NT2/D1 (cell line): ENCODE data around the gene TMEM150A.

Experiments
- DNase-seq: peaks from one replicate; pipeline ENCODE4 v3.0.0-alpha.2; 2011; ENCODE audit warnings: low read depth, low spot score
- H3K27me3 ChIP-seq: 2 replicates; pipeline ENCODE4 v1.6.0; 2011; ENCODE audit warnings: mild to moderate bottlenecking; ENCODE audit not compliant: insufficient read length, insufficient read depth
- H3K36me3 ChIP-seq: 2 replicates; pipeline ENCODE4 v1.6.1; 2011; ENCODE audit warnings: mild to moderate bottlenecking, low read length, mixed read lengths; ENCODE audit not compliant: insufficient read depth, insufficient read length
- H3K4me1 ChIP-seq: 2 replicates; pipeline ENCODE4 v1.5.1; 2011; ENCODE audit not compliant: insufficient read depth, insufficient read length
- H3K4me3 ChIP-seq: 2 replicates; pipeline ENCODE4 v1.5.1; 2011; ENCODE audit warnings: low read depth; ENCODE audit not compliant: insufficient read length
- H3K9ac ChIP-seq: 2 replicates; pipeline ENCODE4 v1.6.0; 2011; ENCODE audit warnings: low read depth; ENCODE audit not compliant: insufficient read length
- H3K9me3 ChIP-seq: 2 replicates; pipeline ENCODE4 v1.5.1; 2011; ENCODE audit warnings: mild to moderate bottlenecking, low read length; ENCODE audit not compliant: insufficient read depth
- SUZ12 ChIP-seq: IDR thresholded peaks from 2 replicates; pipeline ENCODE4 v1.6.1; 2011; ENCODE audit not compliant: insufficient read length, insufficient read depth; ENCODE audit errors: extremely low read depth
- YY1 ChIP-seq: IDR thresholded peaks from 2 replicates; pipeline ENCODE4 v1.6.1; 2011; ENCODE audit not compliant: insufficient read length, insufficient read depth
- ZNF274 ChIP-seq: IDR thresholded peaks from 2 replicates; pipeline ENCODE4 v1.6.1; 2011; ENCODE audit warnings: mild to moderate bottlenecking, low read depth, low read length

The TMEM150A gene

GRCh38 chr2:85647823-85648526 lies 45.5 kb upstream of the TMEM150A start:
- H3K36me3 ChIP-seq = peaks cover 89% of the 10 kb centered on the region
- TF ChIP-seq SUZ12 (no peak), YY1 (no peak), ZNF274 (no peak)
- no peak for DNase-seq
- no peaks in the 10 kb centered on the region for H3K9me3 ChIP-seq
- H3K9ac ChIP-seq = no peak overlapping the region
- no peaks in the 10 kb centered on the region for H3K4me1 ChIP-seq
- no peaks in the 10 kb centered on the region for H3K27me3 ChIP-seq
- H3K4me3 ChIP-seq = no peak overlapping the region

GRCh38 chr2:85646166-85646565 lies 43.7 kb upstream of the TMEM150A start:
- H3K9me3 ChIP-seq = no peaks in the 10 kb centered on the region
- DNase-seq = no peak
- H3K4me1 ChIP-seq = no peaks in the 10 kb centered on the region
- peaks cover 93% of the 10 kb centered on the region for H3K36me3 ChIP-seq
- H3K4me3 ChIP-seq = no peak overlapping the region
- no peak for TF ChIP-seq YY1
- no peak for TF ChIP-seq ZNF274
- no peak for TF ChIP-seq SUZ12
- H3K27me3 ChIP-seq = no peaks in the 10 kb centered on the region
- no peak overlapping the region for H3K9ac ChIP-seq

GRCh38 chr2:85644909-85645308 lies 42.4 kb upstream of the TMEM150A start:
- Histone ChIP-seq H3K4me3 (no peak overlapping the region), H3K9me3 (no peaks in the 10 kb centered on the region), H3K4me1 (no peaks in the 10 kb centered on the region), H3K27me3 (no peaks in the 10 kb centered on the region), H3K36me3 (peaks cover 93% of the 10 kb centered on the region), H3K9ac (no peak overlapping the region)
- no peak for TF ChIP-seq SUZ12
- TF ChIP-seq ZNF274 = no peak
- no peak for TF ChIP-seq YY1
- no peak for DNase-seq

- Histone ChIP-seq H3K9ac (no peak overlapping the region), H3K4me1 (no peaks in the 10 kb centered on the region)
- no peak for DNase-seq
These were observed 40.2 kb upstream of the TMEM150A start for GRCh38 chr2:85642725-85643124.

GRCh38 chr2:85635636-85636035 lies 33.1 kb upstream of the TMEM150A start:
- peaks cover 80% of the 10 kb centered on the region for H3K36me3 ChIP-seq
- H3K27me3 ChIP-seq = no peaks in the 10 kb centered on the region
- H3K4me1 ChIP-seq = no peaks in the 10 kb centered on the region
- DNase-seq = no peak
- TF ChIP-seq YY1 (no peak), SUZ12 (no peak), ZNF274 (no peak)
- no peak overlapping the region for H3K9ac ChIP-seq
- no peaks in the 10 kb centered on the region for H3K9me3 ChIP-seq
- H3K4me3 ChIP-seq = no peak overlapping the region

More at GRCh38 chr2:85642725-85643124, 40.2 kb upstream of the TMEM150A start:
- Histone ChIP-seq H3K36me3 (peaks cover 92% of the 10 kb centered on the region), H3K27me3 (no peaks in the 10 kb centered on the region), H3K9me3 (no peaks in the 10 kb centered on the region), H3K4me3 (no peak overlapping the region)
- TF ChIP-seq ZNF274 (no peak), YY1 (no peak), SUZ12 (no peak)

- DNase-seq = no peak
- no peaks in the 10 kb centered on the region for H3K9me3 ChIP-seq
- H3K4me1 ChIP-seq = no peaks in the 10 kb centered on the region
- no peak for TF ChIP-seq ZNF274
- no peak for TF ChIP-seq YY1
- TF ChIP-seq SUZ12 = no peak
- no peaks in the 10 kb centered on the region for H3K27me3 ChIP-seq
- H3K4me3 ChIP-seq = no peak overlapping the region
- peaks cover 84% of the 10 kb centered on the region for H3K36me3 ChIP-seq
- no peak overlapping the region for H3K9ac ChIP-seq
These were observed 32.5 kb upstream of the TMEM150A start for GRCh38 chr2:85635011-85635410.

- DNase-seq = no peak
- Histone ChIP-seq H3K4me1 (no peaks in the 10 kb centered on the region), H3K9me3 (no peaks in the 10 kb centered on the region), H3K9ac (no peak overlapping the region), H3K36me3 (peaks cover 80% of the 10 kb centered on the region), H3K4me3 (no peak overlapping the region), H3K27me3 (no peaks in the 10 kb centered on the region)
- TF ChIP-seq ZNF274 (no peak), SUZ12 (no peak), YY1 (no peak)
These were observed 28.8 kb upstream of the TMEM150A start for GRCh38 chr2:85631316-85631715.

- no peaks in the 10 kb centered on the region for H3K27me3 ChIP-seq
- H3K9ac ChIP-seq = no peak overlapping the region
- no peak for TF ChIP-seq SUZ12
- TF ChIP-seq YY1 = no peak
- no peak for TF ChIP-seq ZNF274
- no peaks in the 10 kb centered on the region for H3K9me3 ChIP-seq
- DNase-seq = no peak
- no peaks in the 10 kb centered on the region for H3K4me1 ChIP-seq
- H3K36me3 ChIP-seq = peaks cover 81% of the 10 kb centered on the region
- H3K4me3 ChIP-seq = no peak overlapping the region
These were observed 26.2 kb upstream of the TMEM150A start for GRCh38 chr2:85628658-85629057.
